Sigmoid colon (tissue), 4 donors: ENCODE results near the gene SLC25A30.

Experiments used
- CTCF ChIP-seq, 4 experiments: fragments of 450-650 bp in 3 of 4; fragments of 200-600 bp in 1 of 4; IDR thresholded peaks; one replicate each; pipeline ENCODE4 v1.5.1; 2016 to 2019; ENCODE audit warnings: antibody characterized with exemption in 4 of 4, mild to moderate bottlenecking in 3 of 4, moderate library complexity in 2 of 4
- POLR2AphosphoS5 ChIP-seq, 4 donors: sonication (generic); formaldehyde crosslinking; IDR thresholded peaks; one replicate each; pipeline ENCODE4 v1.6.1; 2017; ENCODE audit warnings: antibody characterized with exemption in 4 of 4

GRCh38 chr13:45402641-45403040 is 15.5 kb downstream of the SLC25A30 start:
- TF ChIP-seq POLR2AphosphoS5 (IDR thresholded peaks at IDR 0.05) (no peak), CTCF (IDR thresholded peaks at IDR 0.05) (no peak)
